ENCODE results near the gene YIPF2.
"Not testable (repeated sequence)": the region's sequence is repeated elsewhere in the genome, so short reads cannot be mapped to it uniquely, and the experiment has no call there.

Gene YIPF2

GRCh38 chr19:10928563-10929401 lies at the start of gene YIPF2, which contains the start of gene TIMM29:
Gene YIPF2 (minus strand): TSS chr19:10928639. CDS start chr19:10928410, 229 bp downstream.
Gene TIMM29 (plus strand): TSS chr19:10928811. CDS start chr19:10928823, 12 bp downstream.
- DNase-seq (ENCODE audit: low read depth), result peak; percentile 97

GRCh38 chr19:10977742-10978092 lies 49.3 kb upstream of the YIPF2 start:
- DNase-seq (ENCODE audit: low read depth), result no peak

- DNase-seq (ENCODE audit: low read depth), result no peak
These were observed 47.9 kb upstream of the YIPF2 start for GRCh38 chr19:10976131-10976892.

GRCh38 chr19:10975374-10976130 lies 47.1 kb upstream of the YIPF2 start:
- DNase-seq (ENCODE audit: low read depth), result peak; percentile 57

- DNase-seq (ENCODE audit: low read depth), result no peak
These were observed 42.8 kb upstream of the YIPF2 start for GRCh38 chr19:10971107-10971726.

GRCh38 chr19:10968527-10969135 lies 40.2 kb upstream of the YIPF2 start:
- no peak for DNase-seq (ENCODE audit: low read depth)

GRCh38 chr19:10966809-10967208 lies 38.4 kb upstream of the YIPF2 start:
- DNase-seq (ENCODE audit: low read depth), result no peak

- no peak for DNase-seq (ENCODE audit: low read depth)
These were observed 37.0 kb upstream of the YIPF2 start for GRCh38 chr19:10965398-10965797.

GRCh38 chr19:10964903-10965302 lies 36.5 kb upstream of the YIPF2 start:
- no peak for DNase-seq (ENCODE audit: low read depth)

- no peak for DNase-seq (ENCODE audit: low read depth)
These were observed 35.4 kb upstream of the YIPF2 start for GRCh38 chr19:10963865-10964264.

GRCh38 chr19:10962863-10963262 lies 34.4 kb upstream of the YIPF2 start:
- DNase-seq (ENCODE audit: low read depth), result no peak

- peak; percentile 60 for DNase-seq (ENCODE audit: low read depth)
These were observed 32.8 kb upstream of the YIPF2 start for GRCh38 chr19:10961073-10961860.

- peak; percentile 96 for DNase-seq (ENCODE audit: low read depth)
These were observed 32.1 kb upstream of the YIPF2 start, which contains the start of gene SMARCA4 for GRCh38 chr19:10960314-10961072. Gene SMARCA4 (plus strand): TSS chr19:10961030. CDS start chr19:10984152, 23,122 bp downstream.

GRCh38 chr19:10959277-10959968 lies 31.0 kb upstream of the YIPF2 start:
- not testable (repeated sequence) for DNase-seq (ENCODE audit: low read depth)

GRCh38 chr19:10952809-10953208 lies 24.4 kb upstream of the YIPF2 start:
- DNase-seq (ENCODE audit: low read depth), result no peak

GRCh38 chr19:10946958-10947657 lies 18.7 kb upstream of the YIPF2 start:
- DNase-seq (ENCODE audit: low read depth), result peak; percentile 39

- DNase-seq (ENCODE audit: low read depth), result no peak
These were observed 16.8 kb upstream of the YIPF2 start for GRCh38 chr19:10945264-10945663.

- not testable (repeated sequence) for DNase-seq (ENCODE audit: low read depth)
These were observed 15.0 kb upstream of the YIPF2 start for GRCh38 chr19:10943412-10943811.

All from fibroblast of gingiva (primary cell).